Ovary (tissue), 3 donors: ENCODE results near the gene RBBP8NL.

Experiments
- EP300 ChIP-seq: sonication (generic); formaldehyde crosslinking; IDR thresholded peaks from one replicate; pipeline ENCODE4 v1.6.1; 2017; ENCODE audit warnings: antibody characterized with exemption
- TF ChIP-seq, protein P1 (sequence below), 3 donors: fragments of 450-650 bp in 2 of 3; fragments of 200-600 bp in 1 of 3; IDR thresholded peaks; one replicate each; pipeline versions ENCODE4 v1.5.1 to v1.8.0; 2016 to 2022; ENCODE audit warnings: antibody characterized with exemption in 3 of 3, mild to moderate bottlenecking in 1 of 3
- donor health status: DM: no; HTN: no; CAD: no.

GRCh38 chr20:62426699-62427131, 624 bp downstream of the RBBP8NL start:
- TF ChIP-seq, protein P1, sequence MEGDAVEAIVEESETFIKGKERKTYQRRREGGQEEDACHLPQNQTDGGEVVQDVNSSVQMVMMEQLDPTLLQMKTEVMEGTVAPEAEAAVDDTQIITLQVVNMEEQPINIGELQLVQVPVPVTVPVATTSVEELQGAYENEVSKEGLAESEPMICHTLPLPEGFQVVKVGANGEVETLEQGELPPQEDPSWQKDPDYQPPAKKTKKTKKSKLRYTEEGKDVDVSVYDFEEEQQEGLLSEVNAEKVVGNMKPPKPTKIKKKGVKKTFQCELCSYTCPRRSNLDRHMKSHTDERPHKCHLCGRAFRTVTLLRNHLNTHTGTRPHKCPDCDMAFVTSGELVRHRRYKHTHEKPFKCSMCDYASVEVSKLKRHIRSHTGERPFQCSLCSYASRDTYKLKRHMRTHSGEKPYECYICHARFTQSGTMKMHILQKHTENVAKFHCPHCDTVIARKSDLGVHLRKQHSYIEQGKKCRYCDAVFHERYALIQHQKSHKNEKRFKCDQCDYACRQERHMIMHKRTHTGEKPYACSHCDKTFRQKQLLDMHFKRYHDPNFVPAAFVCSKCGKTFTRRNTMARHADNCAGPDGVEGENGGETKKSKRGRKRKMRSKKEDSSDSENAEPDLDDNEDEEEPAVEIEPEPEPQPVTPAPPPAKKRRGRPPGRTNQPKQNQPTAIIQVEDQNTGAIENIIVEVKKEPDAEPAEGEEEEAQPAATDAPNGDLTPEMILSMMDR (IDR thresholded peaks at IDR 0.05), result no peak
- no peak for TF ChIP-seq EP300
